OCI-LY3 (cell line): ENCODE results near the gene COPZ2.

Source experiments
- H2AFZ ChIP-seq: fragments of 200-600, 300-600 bp; shearing (Covaris generic); 2 replicates; pipeline ENCODE4 v1.6.0; 2014; ENCODE audit warnings: antibody characterized with exemption, low read depth, low read length
- H3K27ac ChIP-seq: fragments of 200-600, 300-600 bp; sonication (generic); 2 replicates; pipeline ENCODE4 v1.5.1; 2014; ENCODE audit warnings: mild to moderate bottlenecking, low read length, moderate library complexity, mixed read lengths
- H3K27me3 ChIP-seq: fragments of 200-600, 300-600 bp; sonication (generic); 2 replicates; pipeline ENCODE4 v1.6.1; 2014; ENCODE audit warnings: low read depth, low read length, mixed read lengths
- H3K36me3 ChIP-seq: fragments of 200-600, 300-600 bp; sonication (generic); replicated peaks from 2 replicates; pipeline ENCODE3; 2014; ENCODE audit warnings: low read depth, low read length, mixed read lengths
- H3K4me1 ChIP-seq: fragments of 300-600, 200-600 bp; sonication (generic); 2 replicates; pipeline ENCODE4 v1.6.1; 2014; ENCODE audit warnings: low read length, mixed read lengths
- H3K4me2 ChIP-seq: fragments of 200-600, 300-600 bp; sonication (generic); 2 replicates; pipeline ENCODE4 v1.6.1; 2014; ENCODE audit warnings: low read length, mixed read lengths
- H3K4me3 ChIP-seq: fragments of 300-600, 200-600 bp; sonication (generic); 2 replicates; pipeline ENCODE4 v1.5.1; 2014; ENCODE audit warnings: antibody characterized with exemption, mild to moderate bottlenecking, low read length, moderate library complexity
- H3K79me2 ChIP-seq: fragments of 300-600, 200-600 bp; shearing (Covaris generic); 2 replicates; pipeline ENCODE4 v1.6.1; 2014; ENCODE audit warnings: mild to moderate bottlenecking, low read length, mixed read lengths
- H3K9ac ChIP-seq: fragments of 300-600, 200-600 bp; shearing (Covaris generic); 2 replicates; pipeline ENCODE4 v1.6.0; 2014; ENCODE audit warnings: mild to moderate bottlenecking, low read length, moderate library complexity
- H3K9me3 ChIP-seq: fragments of 200-600, 300-600 bp; shearing (Covaris generic); 2 replicates; pipeline ENCODE4 v1.6.1; 2014; ENCODE audit warnings: low read length, mixed read lengths; ENCODE audit not compliant: insufficient read depth
- H4K20me1 ChIP-seq: fragments of 200-600, 300-600 bp; sonication (generic); 2 replicates; pipeline ENCODE4 v1.6.1; 2016; ENCODE audit warnings: low read length, mixed read lengths; ENCODE audit not compliant: insufficient read depth
- CTCF ChIP-seq: fragments of 200-600, 300-600 bp; sonication (generic); IDR thresholded peaks from 2 replicates; pipeline ENCODE4 v1.5.1; 2014; ENCODE audit warnings: antibody characterized with exemption, low read length, low read depth
- EZH2phosphoT487 ChIP-seq: fragments of 200-600 bp; shearing (Covaris generic); IDR thresholded peaks from 2 replicates; pipeline ENCODE4 v1.6.1; 2018; ENCODE audit warnings: antibody characterized with exemption, mixed run types, low read depth

COPZ2 gene

GRCh38 chr17:48048384-48049126 is 11.0 kb upstream of the COPZ2 start:
- Histone ChIP-seq H3K27me3 (no peaks in the 10 kb centered on the region), H4K20me1 (peaks cover 22% of the 10 kb centered on the region), H3K36me3 (peaks cover 35% of the 10 kb centered on the region), H3K4me1 (peaks cover 34% of the 10 kb centered on the region), H3K4me2 (peak overlapping the region; percentile 79), H2AFZ (peak overlapping the region; percentile 50; the same call in 1 of the 2 replicates), H3K79me2 (peaks cover 72% of the 10 kb centered on the region), H3K27ac (peak overlapping the region; percentile 86), H3K9me3 (no peaks in the 10 kb centered on the region), H3K9ac (peak overlapping the region; percentile 99), H3K4me3 (peak overlapping the region; percentile 98)
- TF ChIP-seq EZH2phosphoT487 (no peak), CTCF (no peak)

- TF ChIP-seq CTCF (no peak), EZH2phosphoT487 (no peak)
- Histone ChIP-seq H3K79me2 (peaks cover 65% of the 10 kb centered on the region), H4K20me1 (peaks cover 17% of the 10 kb centered on the region; the same call in 1 of the 2 replicates)
These were observed 10.3 kb upstream of the COPZ2 start, which contains the start of gene NFE2L1 for GRCh38 chr17:48047741-48048383. NFE2L1 (plus strand) TSS chr17:48048359; CDS start chr17:48051119, 2,760 bp downstream.

GRCh38 chr17:48047113-48047740 is 9.6 kb upstream of the COPZ2 start:
- Histone ChIP-seq H3K79me2 (peaks cover 58% of the 10 kb centered on the region), H2AFZ (peak overlapping the region; percentile 75; the same call in 1 of the 2 replicates), H4K20me1 (peaks cover 11% of the 10 kb centered on the region; the same call in 1 of the 2 replicates), H3K27me3 (no peaks in the 10 kb centered on the region), H3K4me3 (peak overlapping the region; percentile 82), H3K9ac (peak overlapping the region; percentile 84), H3K4me2 (peak overlapping the region; percentile 89), H3K27ac (peak overlapping the region; percentile 85), H3K9me3 (no peaks in the 10 kb centered on the region), H3K4me1 (peaks cover 22% of the 10 kb centered on the region), H3K36me3 (peaks cover 26% of the 10 kb centered on the region)
- TF ChIP-seq EZH2phosphoT487 (no peak), CTCF (no peak)

More at GRCh38 chr17:48047741-48048383, 10.3 kb upstream of the COPZ2 start, which contains the start of gene NFE2L1:
- peak within 1 kb of the TSS; percentile 75; the same call in 1 of the 2 replicates for H2AFZ ChIP-seq
- no peaks in the 10 kb centered on the region for H3K9me3 ChIP-seq
- H3K9ac ChIP-seq, result peak within 1 kb of the TSS; percentile 99
- H3K27me3 ChIP-seq, result no peaks in the 10 kb centered on the region
- H3K36me3 ChIP-seq, result peaks cover 31% of the 10 kb centered on the region
- H3K4me2 ChIP-seq, result peak within 1 kb of the TSS; percentile 89
- peak within 1 kb of the TSS; percentile 86 for H3K27ac ChIP-seq
- H3K4me3 ChIP-seq, result peak within 1 kb of the TSS; percentile 98
- peaks cover 27% of the 10 kb centered on the region for H3K4me1 ChIP-seq
